ENCODE measurements around the gene GSTA2. TPM values are rescaled to one million over a fixed set of nuclear protein-coding genes. Genes with fewer than 3 reads are reported as not detected.
"Not testable (repeated sequence)": the region's sequence is repeated elsewhere in the genome, so short reads cannot be mapped to it uniquely, and the experiment has no call there.

Gene GSTA2
- total RNA-seq, 1 experiment from 2014 or later: not detected

DNA sequence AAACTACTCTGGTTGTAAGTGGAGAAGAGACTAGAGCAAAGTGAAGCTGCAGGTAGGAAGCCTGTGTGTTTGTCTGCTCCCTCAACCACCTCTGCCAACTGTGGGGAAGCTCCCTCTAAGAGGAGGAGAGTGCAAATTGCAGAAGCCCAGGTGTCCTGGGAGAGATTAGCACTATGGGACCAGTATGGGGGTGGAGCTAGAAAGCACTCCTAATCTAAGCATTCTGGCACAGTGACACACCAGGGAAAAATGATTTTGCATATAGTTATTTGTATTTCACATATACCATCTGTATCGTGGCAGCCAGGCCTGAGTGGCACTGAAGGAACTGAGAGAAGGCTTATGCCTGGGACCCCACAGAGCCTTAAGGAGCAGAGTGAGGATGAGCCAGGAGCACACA is 27.6 kb upstream of the GSTA2 start:
- no peak overlapping the region for H3K4me3 Mint-ChIP-seq
- no peak for DNase-seq
- H3K9ac ChIP-seq (ENCODE audit: extremely low read depth, insufficient read length, low read length): no peak overlapping the region
- no CpG with 5 or more reads among the region's 1 CpG for WGBS (ENCODE audit: extremely low coverage, insufficient read length, low lambda C conversion rate)
- H3K27ac ChIP-seq (ENCODE audit: insufficient read length, low read depth, low read length): no peak overlapping the region
- H3T11ph ChIP-seq (ENCODE audit: low read length): no peak overlapping the region
- H3K27ac Mint-ChIP-seq: no peak overlapping the region; a peak in 1 of 7 replicates
- H3K18ac ChIP-seq (ENCODE audit: insufficient read length, low read depth, low read length): no peak overlapping the region
- no peak overlapping the region for H2AK5ac ChIP-seq (ENCODE audit: insufficient read length, low read length)
- H4K5ac ChIP-seq (ENCODE audit: insufficient read length, low read depth, low read length): no peak overlapping the region
- no peaks in the 10 kb centered on the region for H3K27me3 ChIP-seq (ENCODE audit: insufficient read depth, low read length)
- H4K91ac ChIP-seq (ENCODE audit: insufficient read length, low read depth, low read length): no peak overlapping the region
- no peak overlapping the region for H3K23ac ChIP-seq (ENCODE audit: insufficient read length, low read depth, low read length)
- no peak overlapping the region for H4K8ac ChIP-seq (replicated peaks; ENCODE audit: insufficient read length, low read depth, low read length)
- H2BK15ac ChIP-seq (ENCODE audit: low read depth, low read length): no peak overlapping the region
- H3K56ac ChIP-seq (ENCODE audit: insufficient read length, low read depth, low read length): no peak overlapping the region
- H3K79me1 ChIP-seq (ENCODE audit: insufficient read depth, low read depth, low read length, poor library complexity, severe bottlenecking): no peaks in the 10 kb centered on the region
- peaks cover 0 to 8% of the 10 kb centered on the region in 2 experiments; a peak in 2 of 4 replicates for H3K4me1 Mint-ChIP-seq
- TF ChIP-seq, protein P1, sequence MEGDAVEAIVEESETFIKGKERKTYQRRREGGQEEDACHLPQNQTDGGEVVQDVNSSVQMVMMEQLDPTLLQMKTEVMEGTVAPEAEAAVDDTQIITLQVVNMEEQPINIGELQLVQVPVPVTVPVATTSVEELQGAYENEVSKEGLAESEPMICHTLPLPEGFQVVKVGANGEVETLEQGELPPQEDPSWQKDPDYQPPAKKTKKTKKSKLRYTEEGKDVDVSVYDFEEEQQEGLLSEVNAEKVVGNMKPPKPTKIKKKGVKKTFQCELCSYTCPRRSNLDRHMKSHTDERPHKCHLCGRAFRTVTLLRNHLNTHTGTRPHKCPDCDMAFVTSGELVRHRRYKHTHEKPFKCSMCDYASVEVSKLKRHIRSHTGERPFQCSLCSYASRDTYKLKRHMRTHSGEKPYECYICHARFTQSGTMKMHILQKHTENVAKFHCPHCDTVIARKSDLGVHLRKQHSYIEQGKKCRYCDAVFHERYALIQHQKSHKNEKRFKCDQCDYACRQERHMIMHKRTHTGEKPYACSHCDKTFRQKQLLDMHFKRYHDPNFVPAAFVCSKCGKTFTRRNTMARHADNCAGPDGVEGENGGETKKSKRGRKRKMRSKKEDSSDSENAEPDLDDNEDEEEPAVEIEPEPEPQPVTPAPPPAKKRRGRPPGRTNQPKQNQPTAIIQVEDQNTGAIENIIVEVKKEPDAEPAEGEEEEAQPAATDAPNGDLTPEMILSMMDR (conservative IDR thresholded peaks at IDR 0.05): no peak
- no peaks in the 10 kb centered on the region; the same call in 1 of the 2 replicates for H3K27me3 Mint-ChIP-seq (ENCODE audit: low read depth)
- H2BK20ac ChIP-seq (ENCODE audit: low read depth, low read length, poor library complexity, severe bottlenecking): no peak overlapping the region
- H3K23me2 ChIP-seq (ENCODE audit: insufficient read length, low read depth, low read length, poor library complexity, severe bottlenecking): no peaks in the 10 kb centered on the region
- H2BK12ac ChIP-seq (ENCODE audit: insufficient read length, low read depth, low read length): no peak overlapping the region
- H3K4me2 ChIP-seq (ENCODE audit: insufficient read depth, insufficient read length, low read length): no peak overlapping the region
- H3K9me3 ChIP-seq (ENCODE audit: control insufficient read depth, low read depth, low read length): no peaks in the 10 kb centered on the region
- no peak overlapping the region for H2AFZ ChIP-seq (ENCODE audit: low read length)
- no peak overlapping the region for H2BK120ac ChIP-seq (ENCODE audit: low read depth, low read length, poor library complexity, severe bottlenecking)
- no peaks in the 10 kb centered on the region for H4K20me1 ChIP-seq (ENCODE audit: control insufficient read depth, insufficient read depth, insufficient read length)
- H3K4me1 ChIP-seq (ENCODE audit: insufficient read depth, low read length): no peaks in the 10 kb centered on the region
- H2BK5ac ChIP-seq (ENCODE audit: insufficient read length, low read length): no peak overlapping the region
- peaks cover 5 to 15% (median 5%) of the 10 kb centered on the region in 3 experiments for H3K36me3 Mint-ChIP-seq (ENCODE audit: insufficient read depth in 1 of 3, low read depth in 3 of 3)
- peaks cover 11 to 24% of the 10 kb centered on the region in 2 experiments for H3K9me3 Mint-ChIP-seq
- H3K14ac ChIP-seq (ENCODE audit: insufficient read depth, low read length): no peak overlapping the region
- no peak overlapping the region for H3K4ac ChIP-seq (ENCODE audit: low read depth, low read length)
- H3K79me2 ChIP-seq (ENCODE audit: insufficient read depth, low read length): no peaks in the 10 kb centered on the region

DNA sequence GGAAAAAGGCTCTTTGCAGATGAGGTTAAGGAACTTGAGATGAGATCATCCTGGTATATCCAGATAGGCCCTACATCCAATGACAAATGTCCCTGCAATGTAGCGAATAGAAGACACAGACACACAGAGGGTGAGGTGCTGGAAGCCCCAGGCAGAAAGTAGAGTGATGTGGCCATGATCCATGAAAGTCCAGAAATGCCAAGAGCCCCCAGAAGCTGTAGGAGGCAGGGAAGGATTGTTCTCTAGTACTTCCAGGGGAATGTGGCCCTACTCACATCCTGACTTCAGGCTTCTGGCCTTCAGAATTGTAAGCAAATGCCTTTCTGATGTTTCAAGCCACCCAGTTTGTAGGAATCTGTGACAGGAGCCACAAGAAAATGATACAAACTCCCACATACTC is 26.4 kb upstream of the GSTA2 start:
- not testable (repeated sequence) for H3K27me3 Mint-ChIP-seq (ENCODE audit: low read depth); H2AK5ac ChIP-seq (ENCODE audit: insufficient read length, low read length); H3K27ac Mint-ChIP-seq; H2BK12ac ChIP-seq (ENCODE audit: insufficient read length, low read depth, low read length); H3K18ac ChIP-seq (ENCODE audit: insufficient read length, low read depth, low read length); H2AFZ ChIP-seq (ENCODE audit: low read length); H3K9me3 ChIP-seq (ENCODE audit: control insufficient read depth, low read depth, low read length); H3K27ac ChIP-seq (ENCODE audit: insufficient read length, low read depth, low read length); H4K8ac ChIP-seq (replicated peaks; ENCODE audit: insufficient read length, low read depth, low read length); H3K4me1 ChIP-seq (ENCODE audit: insufficient read depth, low read length); H3T11ph ChIP-seq (ENCODE audit: low read length); H3K23me2 ChIP-seq (ENCODE audit: insufficient read length, low read depth, low read length, poor library complexity, severe bottlenecking); DNase-seq; H3K4me1 Mint-ChIP-seq; H3K4me3 Mint-ChIP-seq; H3K14ac ChIP-seq (ENCODE audit: insufficient read depth, low read length); H2BK20ac ChIP-seq (ENCODE audit: low read depth, low read length, poor library complexity, severe bottlenecking); H3K23ac ChIP-seq (ENCODE audit: insufficient read length, low read depth, low read length); H3K56ac ChIP-seq (ENCODE audit: insufficient read length, low read depth, low read length); H4K5ac ChIP-seq (ENCODE audit: insufficient read length, low read depth, low read length); H2BK120ac ChIP-seq (ENCODE audit: low read depth, low read length, poor library complexity, severe bottlenecking); H3K4me2 ChIP-seq (ENCODE audit: insufficient read depth, insufficient read length, low read length); H3K79me1 ChIP-seq (ENCODE audit: insufficient read depth, low read depth, low read length, poor library complexity, severe bottlenecking); H4K91ac ChIP-seq (ENCODE audit: insufficient read length, low read depth, low read length); H3K9ac ChIP-seq (ENCODE audit: extremely low read depth, insufficient read length, low read length); H3K79me2 ChIP-seq (ENCODE audit: insufficient read depth, low read length); H3K27me3 ChIP-seq (ENCODE audit: insufficient read depth, low read length); H2BK5ac ChIP-seq (ENCODE audit: insufficient read length, low read length); H4K20me1 ChIP-seq (ENCODE audit: control insufficient read depth, insufficient read depth, insufficient read length); H3K4ac ChIP-seq (ENCODE audit: low read depth, low read length); H2BK15ac ChIP-seq (ENCODE audit: low read depth, low read length)
- Mint-ChIP-seq H3K9me3 (peaks cover 11 to 24% of the 10 kb centered on the region in 2 experiments), H3K36me3 (ENCODE audit: insufficient read depth in 1 of 3, low read depth in 3 of 3) (peaks cover 4 to 15% (median 5%) of the 10 kb centered on the region in 3 experiments)
- WGBS (ENCODE audit: extremely low coverage, insufficient read length, low lambda C conversion rate): no CpG with 5 or more reads among the region's 1 CpG
